WTC11 (cell line): ENCODE results near the gene NRG3. TPM values are rescaled to one million over a fixed set of nuclear protein-coding genes. Genes with fewer than 3 reads are reported as not detected.

ENCODE experiments used
- ATAC-seq: fragments of 200-7000 bp; cut with Tn5 transposase; 2 replicates; pipeline ENCODE4 v1.10.0; 2021; ENCODE audit warnings: mild to moderate bottlenecking, moderate library complexity
- CTCF ChIA-PET: fragments of 300-600 bp; sonication (Branson Sonifier 250); formaldehyde crosslinking; loops from one replicate; lab custom pipeline; 2021; ENCODE audit warnings: antibody characterized with exemption; lab: Charles Lee
- POLR2A ChIA-PET: fragments of 350-600 bp; sonication (Branson Sonifier 250); formaldehyde crosslinking; loops from one replicate; lab custom pipeline; 2021; ENCODE audit warnings: antibody characterized with exemption; lab: Charles Lee
- DNase-seq: peaks from one replicate; pipeline ENCODE4 v3.0.0; 2021; ENCODE audit warnings: low spot score
- H3K27ac Mint-ChIP-seq: 2 replicates; pipeline ENCODE4 v1.8.0; 2021; ENCODE audit warnings: mixed read lengths
- H3K27me3 Mint-ChIP-seq: 2 replicates; pipeline ENCODE4 v1.8.0; 2021; ENCODE audit warnings: low read depth, mild to moderate bottlenecking, moderate library complexity, mixed read lengths
- H3K36me3 Mint-ChIP-seq: 2 replicates; pipeline ENCODE4 v1.8.0; 2021; ENCODE audit warnings: mixed read lengths
- H3K4me1 Mint-ChIP-seq: 2 replicates; pipeline ENCODE4 v1.8.0; 2022; ENCODE audit warnings: mixed read lengths
- H3K4me3 Mint-ChIP-seq: 2 replicates; pipeline ENCODE4 v1.8.0; 2021; ENCODE audit warnings: mild to moderate bottlenecking, moderate library complexity, mixed read lengths
- H3K9me3 Mint-ChIP-seq: 2 replicates; pipeline ENCODE4 v1.8.0; 2021; ENCODE audit warnings: mixed read lengths
- AR ChIP-seq: fragments of 250-450 bp; sonication (Bioruptor Pico); IDR thresholded peaks from 2 replicates; pipeline ENCODE4 v1.9.0; 2021; ENCODE audit warnings: mild to moderate bottlenecking
- CTCF ChIP-seq: fragments of 200-600 bp; IDR thresholded peaks from 2 replicates; pipeline ENCODE4 v1.8.0; 2022; ENCODE audit warnings: antibody characterized with exemption
- E2F4 ChIP-seq: sonication (generic); formaldehyde crosslinking; IDR thresholded peaks from 2 replicates; pipeline ENCODE4 v1.8.1; 2022; ENCODE audit warnings: low read depth, mild to moderate bottlenecking, moderate library complexity, missing genetic modification reagents, borderline replicate concordance
- FOXK1 ChIP-seq: sonication (generic); formaldehyde crosslinking; IDR thresholded peaks from 2 replicates; pipeline ENCODE4 v1.8.0; 2022; ENCODE audit warnings: mild to moderate bottlenecking, moderate library complexity, missing genetic modification reagents
- HMGXB4 ChIP-seq: sonication (generic); formaldehyde crosslinking; IDR thresholded peaks from 2 replicates; pipeline ENCODE4 v1.8.1; 2023; ENCODE audit warnings: mild to moderate bottlenecking, moderate library complexity, missing genetic modification reagents
- MXD4 ChIP-seq: fragments of 250-450 bp; sonication (Bioruptor Pico); IDR thresholded peaks from 2 replicates; pipeline ENCODE4 v1.8.0; 2021; ENCODE audit warnings: mild to moderate bottlenecking, moderate library complexity, borderline replicate concordance
- NFYB ChIP-seq: sonication (generic); formaldehyde crosslinking; conservative IDR thresholded peaks from 2 replicates; pipeline ENCODE4 v1.8.0; 2022; ENCODE audit warnings: low read depth, missing genetic modification reagents
- NR1H2 ChIP-seq: sonication (generic); formaldehyde crosslinking; IDR thresholded peaks from 2 replicates; pipeline ENCODE4 v1.9.0; 2021; ENCODE audit warnings: mild to moderate bottlenecking, moderate library complexity, missing genetic modification reagents
- NR3C1 ChIP-seq: sonication (generic); formaldehyde crosslinking; conservative IDR thresholded peaks from 2 replicates; pipeline ENCODE4 v1.8.1; 2023; ENCODE audit warnings: low read depth, mild to moderate bottlenecking, missing genetic modification reagents
- PRRX2 ChIP-seq: fragments of 250-450 bp; sonication (Bioruptor Pico); IDR thresholded peaks from 2 replicates; pipeline ENCODE4 v1.8.0; 2021; ENCODE audit warnings: mild to moderate bottlenecking
- SMAD4 ChIP-seq: sonication (generic); formaldehyde crosslinking; IDR thresholded peaks from 2 replicates; pipeline ENCODE4 v1.8.0; 2022; ENCODE audit warnings: mild to moderate bottlenecking, missing genetic modification reagents
- TCF7 ChIP-seq: sonication (generic); formaldehyde crosslinking; IDR thresholded peaks from 2 replicates; pipeline ENCODE4 v1.8.0; 2022; ENCODE audit warnings: mild to moderate bottlenecking, low read depth, missing genetic modification reagents, moderate library complexity
- TEAD1 ChIP-seq: sonication (generic); formaldehyde crosslinking; IDR thresholded peaks from 2 replicates; pipeline ENCODE4 v1.8.0; 2022; ENCODE audit warnings: mild to moderate bottlenecking, missing genetic modification reagents
- ZBTB43 ChIP-seq: sonication (generic); formaldehyde crosslinking; IDR thresholded peaks from 2 replicates; pipeline ENCODE4 v1.8.1; 2023; ENCODE audit warnings: mild to moderate bottlenecking, missing genetic modification reagents
- ZNF121 ChIP-seq: sonication (generic); formaldehyde crosslinking; IDR thresholded peaks from 2 replicates; pipeline ENCODE4 v1.8.0; 2023; ENCODE audit warnings: missing genetic modification reagents
- ZNF425 ChIP-seq: fragments of 250-450 bp; sonication (Bioruptor Pico); conservative IDR thresholded peaks from 2 replicates; pipeline ENCODE4 v1.9.0; 2021; ENCODE audit warnings: mild to moderate bottlenecking
- total RNA-seq: library from RNA; stranded (reverse); gene quantifications from 3 replicates; pipeline ENCODE4 v1.2.3, GENCODE V29; 2021

NRG3 gene
- total RNA-seq, 1 experiment from 2014 or later = 7.0 TPM

GRCh38 chr10:82661701-82662100 is 786.7 kb downstream of the NRG3 start:
- Mint-ChIP-seq H3K27ac (no peak overlapping the region), H3K27me3 (no peaks in the 10 kb centered on the region), H3K4me3 (no peak overlapping the region), H3K4me1 (peaks cover 11% of the 10 kb centered on the region), H3K9me3 (no peaks in the 10 kb centered on the region), H3K36me3 (no peaks in the 10 kb centered on the region)
- DNase-seq (no peak), ATAC-seq (no peak)
- TF ChIP-seq MXD4 = no peak
- TF ChIP-seq PRRX2 (CRISPR knock-in tag) = no peak
- TF ChIP-seq NR1H2 (CRISPR knock-in tag) = no peak
- TF ChIP-seq NR3C1 (CRISPR knock-in tag) = no peak
- no peak for TF ChIP-seq SMAD4
- TF ChIP-seq CTCF = no peak
- no peak for TF ChIP-seq TEAD1 (CRISPR knock-in tag)
- TF ChIP-seq FOXK1 (CRISPR knock-in tag) = no peak
- TF ChIP-seq NFYB (CRISPR knock-in tag) = no peak
- ChIA-PET POLR2A (no interaction called here), CTCF (no interaction called here)

GRCh38 chr10:82668221-82668895 is 793.4 kb downstream of the NRG3 start:
- TF ChIP-seq AR (CRISPR knock-in tag) = no peak
- no peak for TF ChIP-seq PRRX2 (CRISPR knock-in tag)
- TF ChIP-seq FOXK1 (CRISPR knock-in tag) = no peak
- no peak for TF ChIP-seq ZNF425 (CRISPR knock-in tag)
- TF ChIP-seq HMGXB4 (CRISPR knock-in tag) = no peak
- TF ChIP-seq TCF7 (CRISPR knock-in tag) = no peak
- TF ChIP-seq ZNF121 (CRISPR knock-in tag) = no peak
- TF ChIP-seq E2F4 (CRISPR knock-in tag) = no peak
- no peak for TF ChIP-seq TEAD1 (CRISPR knock-in tag)
- TF ChIP-seq ZBTB43 = no peak
- Mint-ChIP-seq H3K9me3 (peaks cover 3% of the 10 kb centered on the region; the same call in 1 of the 2 replicates), H3K27ac (no peak overlapping the region), H3K27me3 (no peaks in the 10 kb centered on the region), H3K36me3 (no peaks in the 10 kb centered on the region), H3K4me1 (no peaks in the 10 kb centered on the region), H3K4me3 (no peak overlapping the region)
- ATAC-seq = no peak
- ChIA-PET POLR2A (no interaction called here), CTCF (no interaction called here)
- no peak for DNase-seq
